ENCODE data around the gene KIFC3.
"Not testable (repeated sequence)": the region's sequence is repeated elsewhere in the genome, so short reads cannot be mapped to it uniquely, and the experiment has no call there.

Gene KIFC3

GRCh38 chr16:57721356-57722209 is 80.7 kb downstream of the KIFC3 start:
- no peak for DNase-seq (ENCODE audit: low spot score)

- DNase-seq (ENCODE audit: low spot score), result no peak
Observed at GRCh38 chr16:57720142-57720575, 82.1 kb downstream of the KIFC3 start.

- DNase-seq (ENCODE audit: low spot score), result no peak
Observed at GRCh38 chr16:57714047-57714446, 88.2 kb downstream of the KIFC3 start.

- DNase-seq (ENCODE audit: low spot score), result no peak
Observed at GRCh38 chr16:57713596-57713995, 88.7 kb downstream of the KIFC3 start.

- not testable (repeated sequence) for DNase-seq (ENCODE audit: low spot score)
Observed at GRCh38 chr16:57712569-57712968, 89.7 kb downstream of the KIFC3 start.

GRCh38 chr16:57711993-57712392 is 90.3 kb downstream of the KIFC3 start:
- no peak for DNase-seq (ENCODE audit: low spot score)

GRCh38 chr16:57711346-57711745 is 90.9 kb downstream of the KIFC3 start:
- DNase-seq (ENCODE audit: low spot score), result no peak

- DNase-seq (ENCODE audit: low spot score), result no peak
Observed at GRCh38 chr16:57709663-57710062, 92.6 kb downstream of the KIFC3 start.

All from germinal center (tissue), 1 donor.